ENCODE data around the gene GFI1. TPM values are rescaled to one million over a fixed set of nuclear protein-coding genes. Genes with fewer than 3 reads are reported as not detected.

GFI1 gene
- total and polyA plus RNA-seq, 2 of the 8 experiments (the other 6 are each of a cell fraction or from before 2014, with no cell fraction given): 0.08 to 0.17 TPM

GRCh38 chr1:92480813-92481598 lies 5.7 kb downstream of the GFI1 start (continued):
- peak; percentile 48 for TF ChIP-seq KDM4A (IDR thresholded peaks at IDR 0.05; ENCODE audit: low read depth, low read length, severe bottlenecking)
- no peak for TF ChIP-seq MAFK (IDR thresholded peaks at IDR 0.05; ENCODE audit: low read depth, low read length)
- no peak for TF ChIP-seq SRF (IDR thresholded peaks at IDR 0.05; ENCODE audit: low read depth, low read length)
- TF ChIP-seq CHD7 (IDR thresholded peaks at IDR 0.05; ENCODE audit: insufficient replicate concordance, low read length): no peak
- no peak for TF ChIP-seq POLR2A (IDR thresholded peaks at IDR 0.05; ENCODE audit: control extremely low read depth in 1 of 2, low read depth in 2 of 2, low read length in 2 of 2)
- TF ChIP-seq SIX5 (IDR thresholded peaks at IDR 0.05; ENCODE audit: low read depth, low read length): no peak
- TF ChIP-seq BRCA1 (IDR thresholded peaks at IDR 0.05; ENCODE audit: low read depth, low read length): no peak
- no peak for TF ChIP-seq TEAD4 (IDR thresholded peaks at IDR 0.05; ENCODE audit: low read depth, low read length)
- peak; percentile 86 for TF ChIP-seq SUZ12 (IDR thresholded peaks at IDR 0.05; ENCODE audit: low read length)
- no peak for TF ChIP-seq SP4 (IDR thresholded peaks at IDR 0.05; ENCODE audit: low read length)
- TF ChIP-seq BACH1 (IDR thresholded peaks at IDR 0.05; ENCODE audit: low read length): no peak
- TF ChIP-seq PHF8 (conservative IDR thresholded peaks at IDR 0.05; ENCODE audit: low read depth, low read length): no peak

Measured in H1 (cell line).